ENCODE data around the gene RBM34.

Gene RBM34

DNA sequence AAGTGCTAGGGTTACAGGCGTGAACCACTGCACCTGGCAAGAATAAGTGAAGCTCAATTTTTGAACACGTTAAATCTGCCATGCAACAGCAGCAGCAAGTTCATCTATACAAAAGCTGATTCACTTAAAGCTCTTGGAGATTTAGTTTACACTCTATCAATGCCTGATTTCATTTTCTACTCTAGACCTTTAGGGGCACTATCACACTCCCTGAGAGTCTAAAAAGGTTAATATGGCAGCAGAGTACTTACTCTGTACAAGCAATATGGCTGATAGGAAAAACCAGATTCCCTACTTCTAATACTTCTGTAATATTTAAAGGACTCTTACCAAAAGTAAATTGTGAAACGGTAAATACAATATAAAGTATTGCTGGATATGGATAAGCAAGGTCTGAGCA lies 4.8 kb downstream of the RBM34 start:
- DNase-seq (ENCODE audit: low read depth) = no peak

DNA sequence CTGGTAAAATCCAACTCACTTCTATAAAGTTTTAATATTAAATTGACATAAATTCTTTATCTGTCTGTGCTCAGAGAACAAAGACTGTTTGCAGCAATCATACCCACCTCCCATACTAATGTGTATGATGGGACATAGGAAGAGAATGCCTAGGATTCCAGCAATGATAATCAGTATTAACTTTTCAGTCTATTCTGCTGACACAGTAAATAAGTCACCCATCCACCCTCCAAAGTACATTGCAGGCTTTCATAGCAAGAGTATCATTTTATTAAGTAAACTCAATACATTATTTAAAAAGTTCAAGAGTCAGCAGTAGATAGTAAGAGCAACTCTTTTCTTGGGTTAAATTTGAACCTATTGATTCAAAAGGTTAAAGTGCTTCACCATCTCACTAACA lies 8.8 kb downstream of the RBM34 start:
- DNase-seq (ENCODE audit: low read depth) = no peak

DNA sequence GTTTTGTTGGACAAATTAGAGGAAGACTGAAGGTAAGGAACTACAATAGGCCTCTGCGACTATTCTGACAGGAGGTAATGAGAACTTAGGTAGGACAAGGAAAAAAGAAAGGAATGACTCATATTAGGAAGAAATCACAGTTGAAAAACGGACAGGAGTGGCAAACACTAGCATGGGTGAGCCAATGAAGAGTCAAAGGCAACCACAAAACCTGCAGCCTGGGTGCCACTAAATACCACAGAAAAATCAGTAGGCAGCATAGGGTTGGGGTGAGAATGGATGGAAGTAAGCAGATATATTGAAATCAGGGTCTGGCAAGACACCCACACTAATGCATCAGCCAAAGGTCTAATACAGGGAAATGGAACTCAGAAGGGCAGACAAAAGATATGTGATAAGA lies 10.0 kb downstream of the RBM34 start:
- DNase-seq (ENCODE audit: low read depth) = no peak

DNA sequence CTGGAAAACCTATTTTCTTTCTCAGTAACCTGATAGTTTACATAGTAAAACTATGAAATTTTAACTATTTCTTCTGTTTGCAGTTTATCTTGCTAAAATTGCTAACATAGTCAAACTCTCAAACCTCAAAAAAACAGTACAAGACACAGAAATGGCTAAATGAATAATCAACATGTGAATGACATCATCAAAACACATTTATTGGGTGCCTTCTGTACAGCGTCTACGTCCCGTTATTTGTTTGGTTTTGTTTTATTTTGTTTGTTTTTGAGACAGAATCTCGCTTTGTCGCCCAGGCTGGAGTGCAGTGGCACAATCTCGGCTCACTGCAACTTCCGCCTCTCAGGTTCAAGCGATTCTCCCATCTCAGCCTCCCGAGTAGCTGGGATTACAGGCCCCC lies 11.2 kb downstream of the RBM34 start:
- no peak for DNase-seq (ENCODE audit: low read depth)

DNA sequence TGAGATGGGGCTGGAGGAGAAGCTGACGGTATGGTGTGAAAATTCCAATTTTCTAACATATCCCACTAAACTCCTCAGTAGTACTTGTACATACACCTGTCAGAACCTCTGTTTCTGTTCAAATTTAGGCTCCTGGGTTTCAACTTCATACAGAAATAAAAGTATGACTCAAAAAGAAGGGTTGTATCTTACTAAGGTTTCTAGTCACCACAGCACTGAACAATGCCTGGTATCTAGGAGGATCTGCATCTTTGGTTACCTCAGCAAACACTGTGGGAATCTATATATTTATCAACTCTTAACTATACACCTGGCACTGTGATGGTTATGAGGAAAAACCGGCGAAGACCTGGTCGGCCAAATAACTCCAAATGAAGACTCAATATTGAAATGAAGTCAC lies 13.8 kb downstream of the RBM34 start:
- no peak for DNase-seq (ENCODE audit: low read depth)

DNA sequence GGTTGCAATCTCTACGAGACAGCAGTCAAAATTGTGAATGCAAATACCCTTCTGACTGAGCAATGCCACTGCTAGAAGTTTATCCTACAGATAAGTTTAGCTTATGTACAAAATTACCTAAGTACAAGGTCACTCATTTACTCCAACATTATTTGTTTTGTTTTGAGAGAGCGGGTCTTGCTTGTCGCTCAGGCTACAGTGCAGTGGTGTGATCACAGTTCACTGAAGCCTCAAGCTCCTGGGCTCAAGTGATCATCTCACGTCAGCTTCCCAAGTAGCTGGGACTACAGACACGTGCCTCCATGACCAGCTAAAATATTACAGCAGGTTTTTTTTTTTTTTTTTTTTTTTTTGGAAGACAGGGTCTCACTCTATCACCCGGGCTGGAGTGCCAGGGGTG lies 15.4 kb downstream of the RBM34 start:
- DNase-seq (ENCODE audit: low read depth) = no peak

DNA sequence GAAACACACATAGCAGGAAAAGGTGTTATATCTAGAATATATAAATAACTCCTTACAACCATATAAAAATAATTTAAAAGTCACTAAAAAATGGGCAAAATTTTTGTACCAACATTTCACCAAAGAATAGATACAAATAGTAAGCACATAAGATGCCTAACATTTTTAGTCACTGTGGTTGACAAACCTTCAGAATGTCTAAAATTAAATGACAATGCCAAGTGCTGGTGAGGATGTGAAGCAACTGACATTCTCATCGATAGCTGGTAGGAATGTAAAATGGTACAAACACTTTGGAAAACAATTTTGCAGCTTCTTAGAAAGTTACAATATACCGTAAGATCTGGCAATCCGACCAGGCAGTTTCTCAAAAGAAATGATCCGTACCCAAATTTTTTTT lies 18.1 kb downstream of the RBM34 start:
- no peak for DNase-seq (ENCODE audit: low read depth)

DNA sequence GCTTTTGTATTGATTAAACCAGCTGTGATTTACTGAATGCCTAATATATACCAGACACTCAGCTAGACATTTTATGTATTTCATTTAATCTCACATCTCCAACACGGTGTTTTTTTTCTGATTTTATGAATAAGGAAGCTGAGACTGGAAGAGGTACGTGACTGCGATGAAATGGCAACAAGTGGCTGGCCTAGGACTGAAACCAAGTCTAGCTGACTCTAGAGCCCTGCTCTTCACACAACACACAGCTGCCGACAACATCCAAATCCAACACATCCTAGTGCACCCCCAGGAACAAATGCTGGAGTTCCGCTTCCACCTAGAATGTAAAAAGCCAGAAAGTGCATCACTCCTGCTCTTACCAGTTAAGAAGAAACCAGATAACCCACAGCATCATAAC lies 21.7 kb downstream of the RBM34 start:
- no peak for DNase-seq (ENCODE audit: low read depth)

DNA sequence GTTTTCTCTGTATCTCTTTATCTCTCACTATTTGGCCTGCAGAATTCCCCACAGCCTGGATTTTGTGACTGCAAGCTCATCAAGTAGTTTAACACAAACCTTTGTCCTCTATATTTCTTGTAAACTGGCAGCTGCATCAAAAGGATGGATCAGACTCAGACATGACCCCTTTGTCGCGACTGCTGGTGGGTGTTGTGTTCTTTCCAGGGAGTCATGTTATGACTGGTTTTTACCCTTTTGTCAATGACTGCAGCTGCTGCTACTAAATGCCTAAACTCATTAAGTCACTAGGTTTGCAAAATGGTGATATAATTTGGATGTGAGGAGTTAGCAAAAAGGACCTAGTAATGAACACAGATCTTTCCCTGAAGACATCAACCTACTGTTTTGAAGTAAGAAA lies 22.2 kb downstream of the RBM34 start:
- DNase-seq (ENCODE audit: low read depth) = peak; percentile 20

DNA sequence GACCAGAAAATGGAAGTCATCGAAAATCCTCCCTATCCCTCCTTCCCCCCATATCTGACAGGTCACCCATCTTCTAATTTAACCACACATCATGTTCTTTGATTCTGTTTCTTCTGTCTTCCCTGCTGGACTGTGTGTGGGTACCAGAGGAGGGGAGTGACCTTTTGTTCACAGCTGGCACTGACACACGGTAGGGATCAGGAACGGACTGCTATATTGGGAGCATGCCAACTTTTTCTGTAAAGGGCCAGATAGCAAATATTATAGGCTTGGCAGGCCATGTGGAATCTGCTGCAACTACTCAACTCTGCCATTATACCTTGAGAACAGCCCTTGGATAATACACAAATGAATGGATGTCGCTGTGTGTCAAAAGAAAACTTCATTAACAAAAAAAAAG lies 24.9 kb downstream of the RBM34 start:
- no peak for DNase-seq (ENCODE audit: low read depth)

DNA sequence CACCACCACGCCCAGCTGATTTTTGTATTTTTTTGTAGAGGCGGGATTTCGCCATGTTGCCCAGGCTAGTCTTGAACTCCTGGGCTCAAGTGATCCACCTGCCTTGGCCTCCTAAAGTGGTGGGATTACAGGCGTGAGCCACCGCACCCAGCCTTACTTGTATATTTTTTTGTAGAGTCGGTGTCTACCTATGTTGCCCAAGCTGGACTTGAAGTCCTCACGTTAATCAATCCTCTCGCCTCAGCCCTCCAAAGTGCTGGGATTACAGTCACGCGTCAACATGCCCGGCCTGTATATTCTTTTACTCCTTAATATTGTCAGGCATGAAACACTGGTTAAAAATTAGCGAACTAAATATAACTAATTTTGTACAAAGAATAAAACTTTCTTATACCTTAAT lies 26.9 kb downstream of the RBM34 start:
- DNase-seq (ENCODE audit: low read depth) = no peak

DNA sequence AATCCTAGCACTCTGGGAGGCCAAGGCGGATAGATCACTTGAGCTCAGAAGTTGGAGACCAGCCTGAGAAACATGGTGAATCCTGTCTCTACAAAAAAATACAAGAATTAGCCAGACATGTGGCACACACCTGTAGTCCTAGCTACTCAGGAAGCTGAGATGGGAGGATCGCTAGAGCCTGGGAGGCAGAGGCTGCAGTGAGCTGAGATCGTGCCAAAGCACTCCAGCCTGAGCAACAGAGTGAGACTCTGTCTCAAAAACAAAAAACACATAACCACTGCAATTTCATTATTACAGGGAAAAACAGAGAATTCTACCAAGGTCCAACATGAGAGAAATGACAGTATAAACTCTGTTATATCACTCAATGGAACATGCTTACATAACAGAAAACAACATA lies 28.0 kb downstream of the RBM34 start:
- DNase-seq (ENCODE audit: low read depth) = no peak

DNA sequence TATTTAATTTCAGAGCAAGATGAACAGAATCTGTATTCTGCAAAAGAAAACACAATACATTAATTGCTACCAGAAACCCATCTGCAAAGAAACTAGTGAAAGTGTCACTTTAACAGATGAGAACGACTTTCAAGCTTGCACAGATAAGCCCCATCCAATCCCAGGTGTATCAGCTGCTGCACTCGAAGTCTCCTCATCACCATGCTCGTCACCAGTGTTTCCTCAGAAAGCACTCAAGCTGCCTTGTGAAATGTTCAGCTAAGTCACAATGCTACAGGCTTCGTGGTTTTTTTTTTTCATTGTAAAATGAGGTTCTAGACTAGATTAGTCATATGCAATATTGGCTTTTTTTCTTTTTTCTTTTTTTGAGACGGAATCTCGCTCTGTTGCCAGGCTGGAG lies 29.1 kb downstream of the RBM34 start:
- DNase-seq (ENCODE audit: low read depth) = no peak

DNA sequence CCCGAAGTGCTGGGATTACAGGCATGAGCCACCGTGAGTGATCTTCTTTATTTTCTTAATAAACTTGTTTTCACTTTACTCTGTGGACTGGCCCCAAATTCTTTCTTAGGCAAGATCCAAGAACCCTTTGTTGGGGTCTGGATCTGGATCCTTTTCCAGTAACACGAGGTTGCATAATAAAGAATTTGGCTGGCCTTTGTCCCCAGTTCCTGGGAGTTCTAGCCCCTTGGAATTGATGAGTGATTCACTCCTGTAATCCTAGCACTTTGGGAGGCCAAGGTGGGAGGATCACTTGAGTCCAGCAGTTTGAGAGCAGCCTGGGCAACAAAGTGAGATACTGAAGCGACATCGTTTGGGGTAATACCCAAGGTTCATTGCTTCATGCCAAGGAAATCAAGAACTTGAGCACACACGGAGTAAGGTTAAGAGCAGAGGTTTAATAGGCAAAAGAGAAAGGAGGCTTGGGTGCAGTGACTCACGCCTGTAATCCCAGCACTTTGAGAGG lies 30.2 kb downstream of the RBM34 start:
- no peak for DNase-seq (ENCODE audit: low read depth)

DNA sequence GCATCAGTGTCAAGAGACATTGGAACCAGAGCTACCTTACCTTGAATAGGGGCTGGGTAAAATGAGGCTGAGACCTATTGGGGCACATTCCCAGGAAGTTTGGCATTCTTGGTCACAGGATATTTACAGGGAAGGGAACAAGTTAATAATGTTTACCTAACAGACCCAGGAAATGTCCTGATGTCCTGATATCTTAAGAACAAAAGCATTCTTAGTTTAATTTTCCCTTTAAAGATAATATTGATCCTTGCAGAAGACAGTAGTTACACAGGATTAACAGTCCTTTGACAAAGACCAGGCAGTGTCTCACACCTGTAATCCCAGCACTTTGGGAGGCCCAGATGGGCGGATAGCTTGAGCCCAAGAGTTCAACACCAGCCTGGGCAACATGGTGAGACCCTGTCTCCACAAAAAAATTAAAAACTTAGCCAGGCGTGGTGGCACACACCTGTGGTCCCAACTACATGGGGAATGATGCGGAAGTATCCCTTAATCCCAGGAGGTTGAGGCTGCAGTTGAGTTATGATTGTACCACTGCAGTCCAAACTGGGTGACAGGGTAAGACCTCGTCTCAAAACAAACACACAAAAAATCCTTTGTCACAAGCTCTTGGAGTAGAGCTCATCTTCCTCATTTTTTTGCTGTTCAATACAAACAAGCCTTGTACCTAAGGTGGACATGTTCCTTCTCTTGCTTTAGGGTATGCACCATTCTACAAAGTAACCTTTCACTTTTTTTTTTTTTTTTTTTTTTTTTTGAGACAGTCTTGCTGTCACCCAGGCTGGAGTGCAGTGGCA lies 31.1 kb downstream of the RBM34 start:
- DNase-seq (ENCODE audit: low read depth) = no peak

DNA sequence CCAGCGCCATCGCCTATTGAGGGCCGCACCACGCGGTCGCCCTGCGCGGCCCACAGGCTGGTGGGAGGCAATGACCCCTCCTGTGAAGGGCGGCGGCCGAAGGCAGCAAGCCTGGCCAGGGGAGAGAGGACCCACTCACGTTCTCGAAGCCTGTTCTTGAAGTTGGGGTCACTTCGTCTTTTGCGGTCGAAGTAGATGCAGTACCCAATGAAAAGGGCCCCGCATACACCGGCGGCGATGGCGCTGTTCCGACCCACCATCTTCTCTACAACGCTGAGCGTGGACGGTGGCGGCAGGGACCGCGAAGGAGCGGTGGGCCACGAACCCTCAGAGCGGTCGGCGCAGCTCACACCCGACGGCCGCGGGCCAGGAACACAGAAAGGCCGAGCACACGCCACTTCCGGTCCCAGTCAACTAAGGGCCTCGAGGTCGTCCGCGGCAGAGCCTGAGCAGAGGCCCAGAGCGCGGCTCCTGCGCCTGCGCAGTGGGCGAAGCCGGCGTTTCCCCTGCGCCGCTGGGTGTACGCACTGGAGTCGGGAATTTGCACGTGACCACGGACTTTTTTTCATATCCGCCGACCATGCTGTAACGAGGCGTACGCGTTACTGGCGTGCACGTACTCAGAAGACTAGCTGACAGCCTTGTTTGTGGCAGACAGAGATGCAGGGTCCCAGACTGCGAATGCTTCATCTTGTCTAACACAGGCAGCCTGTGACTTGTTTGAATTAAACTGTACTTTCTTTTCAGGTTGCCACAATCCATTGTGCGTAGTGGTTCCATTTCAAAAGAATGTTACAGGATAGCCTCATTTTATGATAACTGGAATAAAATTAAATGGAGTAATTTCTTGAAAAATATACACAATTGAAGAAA lies 32.4 kb downstream of the RBM34 start, which contains the start of gene TOMM20:
TSS of gene TOMM20 (minus strand) at position 382 of the 873 bp plus-strand sequence. CDS start at position 260, 122 bp downstream.
- peak; percentile 94 for DNase-seq (ENCODE audit: low read depth)

DNA sequence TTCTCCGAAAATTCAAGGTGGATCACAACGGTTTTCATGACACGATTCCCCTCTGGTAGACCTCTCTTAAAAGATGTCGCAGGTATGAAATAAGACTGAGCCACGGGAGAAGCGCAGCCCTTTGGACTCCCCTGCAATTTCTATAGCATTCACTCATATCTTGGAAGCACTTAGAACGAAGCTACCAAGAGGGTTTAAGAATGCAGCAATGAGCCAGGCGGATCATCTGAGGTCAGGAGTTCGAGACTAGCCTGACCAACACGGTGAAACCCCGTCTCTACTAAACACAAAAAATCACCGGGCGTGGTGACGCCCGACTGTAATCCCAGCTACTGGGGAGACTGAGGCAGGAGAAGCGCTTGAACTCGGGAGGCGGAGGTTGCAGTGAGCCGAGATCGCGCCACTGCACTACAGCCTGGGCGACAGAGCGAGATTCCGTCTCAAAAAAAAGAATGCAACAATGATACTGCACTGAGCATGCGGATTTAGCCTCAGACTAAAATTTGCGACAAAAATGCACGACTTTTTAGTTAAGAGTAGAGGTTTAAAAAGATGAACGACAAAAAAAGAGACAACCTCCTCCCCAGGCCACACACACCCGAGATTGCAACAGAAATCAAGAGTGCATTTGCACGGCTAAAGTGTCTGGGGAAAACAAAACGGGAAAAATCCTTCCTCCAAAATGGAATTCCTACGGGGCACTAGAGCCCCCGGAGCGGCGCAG lies 33.2 kb downstream of the RBM34 start:
- no peak for DNase-seq (ENCODE audit: low read depth)

DNA sequence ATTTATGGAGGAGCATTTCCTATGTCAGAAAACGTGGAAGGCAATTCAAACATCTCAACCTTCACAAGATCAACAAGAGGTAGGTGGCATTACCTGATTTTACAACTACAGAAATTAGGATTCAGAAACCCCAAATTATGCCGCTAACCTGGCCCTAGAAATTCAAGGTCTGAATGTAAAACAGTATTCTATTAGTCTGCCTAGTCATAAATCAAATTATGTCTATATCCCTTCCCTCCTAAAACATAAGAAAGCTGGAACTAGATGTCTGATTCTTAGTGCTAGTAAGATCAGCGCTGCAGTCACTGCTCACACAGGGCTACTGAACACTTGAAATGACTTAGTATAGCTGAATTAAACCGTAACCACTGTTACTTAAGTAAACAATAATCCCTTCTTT lies 33.8 kb downstream of the RBM34 start:
- no peak for DNase-seq (ENCODE audit: low read depth)

DNA sequence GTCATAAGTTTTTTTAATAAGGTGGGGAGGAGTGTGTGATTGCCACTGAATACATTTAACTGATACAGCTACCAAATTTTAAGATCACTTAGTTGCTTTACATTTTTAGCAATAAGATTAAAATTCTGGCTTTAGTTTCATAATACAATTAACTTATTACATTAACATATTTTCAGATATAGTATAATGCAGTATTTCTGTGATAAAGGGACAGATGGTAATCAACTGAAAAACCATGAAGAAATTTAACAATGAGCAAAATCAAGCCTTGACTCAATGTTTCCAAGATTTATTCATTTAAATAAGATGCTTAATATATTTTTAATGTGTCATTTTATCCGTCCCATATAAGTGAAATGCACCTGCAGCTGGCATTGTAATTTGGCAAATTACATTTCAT lies 36.4 kb downstream of the RBM34 start:
- DNase-seq (ENCODE audit: low read depth) = no peak

DNA sequence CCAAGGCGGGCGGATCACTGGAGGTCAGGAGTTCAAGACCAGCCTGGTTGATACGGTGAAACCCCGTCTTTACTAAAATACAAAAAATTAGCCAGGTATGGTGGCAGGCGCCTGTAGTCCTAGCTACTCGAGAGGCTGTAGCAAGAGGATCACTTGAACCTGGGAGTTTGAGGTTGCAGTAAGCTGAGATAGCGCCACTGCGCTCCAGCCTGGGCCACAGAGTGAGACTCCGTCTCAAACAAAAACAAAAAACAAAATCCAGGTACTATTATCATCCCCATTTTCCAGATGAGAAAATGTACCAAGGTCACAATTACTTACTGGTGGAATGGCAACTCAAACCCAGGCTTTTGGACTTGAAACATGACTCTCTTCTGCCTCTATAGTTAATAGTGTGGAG lies 36.9 kb downstream of the RBM34 start:
- DNase-seq (ENCODE audit: low read depth) = no peak

DNA sequence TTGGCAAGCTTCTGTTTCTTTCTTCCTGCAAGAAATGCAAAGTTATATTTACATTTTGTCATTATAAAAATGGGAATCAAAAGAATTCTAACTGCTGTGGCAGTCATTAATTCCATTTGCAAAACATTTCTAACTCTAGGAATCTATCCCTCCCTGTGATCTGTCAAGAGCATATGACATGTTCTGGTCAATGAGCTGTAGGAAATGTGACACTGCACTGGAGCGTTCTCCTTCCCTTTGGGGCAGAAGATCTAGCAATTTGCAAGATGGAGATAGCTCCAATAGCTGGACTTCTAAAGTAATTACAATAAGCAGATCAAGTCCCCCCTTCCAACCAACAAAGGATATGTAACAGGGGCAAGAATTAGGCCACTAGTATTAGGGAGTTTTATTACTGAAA lies 38.7 kb downstream of the RBM34 start:
- no peak for DNase-seq (ENCODE audit: low read depth)

DNA sequence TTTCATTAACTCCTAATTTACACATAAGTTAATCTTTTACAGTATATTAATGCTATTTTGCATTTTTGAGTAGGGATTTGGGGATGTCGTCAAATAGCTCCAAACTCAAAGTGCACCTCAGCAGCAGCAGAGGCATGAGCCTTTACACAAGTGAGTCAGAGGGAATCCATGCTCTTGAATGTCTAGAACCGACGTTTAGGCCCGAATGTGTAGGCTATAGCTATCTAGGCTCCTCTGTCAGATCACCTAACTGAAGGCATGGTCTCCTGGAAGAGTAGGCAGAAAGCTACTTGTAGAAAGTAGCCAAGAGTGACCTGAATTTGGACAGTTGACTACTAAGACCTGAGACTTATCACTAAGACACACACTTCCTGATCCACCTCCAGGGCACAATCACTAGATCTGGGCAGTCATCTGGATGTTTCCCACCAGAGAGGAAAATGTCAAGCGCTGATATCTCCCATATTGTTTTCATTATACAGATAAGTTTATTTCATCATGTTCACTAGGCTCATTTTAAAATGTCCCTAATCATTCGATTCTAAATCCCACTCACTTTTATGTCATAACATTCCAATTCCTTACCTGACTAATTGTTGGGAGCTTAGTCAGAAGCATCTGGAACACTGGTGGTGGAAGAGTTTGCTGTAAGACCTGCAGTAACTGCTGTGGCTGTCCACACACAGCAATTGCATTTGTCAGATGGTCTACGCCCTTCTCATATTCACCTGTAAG lies 47.7 kb downstream of the RBM34 start:
- no peak for DNase-seq (ENCODE audit: low read depth)

Data from activated T-cell treated with anti-CD3 and anti-CD28 coated beads for 24 hours (primary cell).